ENCODE measurements around the gene PPM1L. TPM values are rescaled to one million over a fixed set of nuclear protein-coding genes. Genes with fewer than 3 reads are reported as not detected.

PPM1L gene
- total RNA-seq, 2 donors from 2014 or later: 7.6 to 13.7 TPM

DNA sequence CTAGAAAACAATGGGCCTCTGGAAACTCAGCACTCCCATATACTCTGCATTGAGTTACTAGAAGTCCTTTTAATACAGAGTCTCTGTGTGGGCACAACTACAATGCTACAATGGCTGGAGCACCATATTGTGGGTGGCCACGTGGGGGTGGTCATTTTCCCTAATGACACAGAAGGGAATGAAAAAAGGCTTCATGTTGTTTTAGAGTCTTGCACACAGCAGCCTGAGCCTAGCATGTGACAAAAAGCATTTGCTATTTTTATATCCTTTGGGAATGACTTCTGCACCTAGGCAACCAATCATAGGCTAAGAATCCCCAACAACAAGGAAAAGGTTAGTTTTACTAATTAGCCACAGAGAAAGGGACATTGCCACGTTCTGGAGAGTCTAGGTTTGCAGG is 120.6 kb downstream of the PPM1L start:
- H3K36me3 ChIP-seq (replicated peaks in 1 of 2; ENCODE audit: insufficient read depth in 1 of 2, low read depth in 2 of 2): no peaks in the 10 kb centered on the region
- H3K27me3 ChIP-seq: no peaks in the 10 kb centered on the region
- ATAC-seq (peak; percentile 35), DNase-seq (no peak)
- TF ChIP-seq, protein P1, sequence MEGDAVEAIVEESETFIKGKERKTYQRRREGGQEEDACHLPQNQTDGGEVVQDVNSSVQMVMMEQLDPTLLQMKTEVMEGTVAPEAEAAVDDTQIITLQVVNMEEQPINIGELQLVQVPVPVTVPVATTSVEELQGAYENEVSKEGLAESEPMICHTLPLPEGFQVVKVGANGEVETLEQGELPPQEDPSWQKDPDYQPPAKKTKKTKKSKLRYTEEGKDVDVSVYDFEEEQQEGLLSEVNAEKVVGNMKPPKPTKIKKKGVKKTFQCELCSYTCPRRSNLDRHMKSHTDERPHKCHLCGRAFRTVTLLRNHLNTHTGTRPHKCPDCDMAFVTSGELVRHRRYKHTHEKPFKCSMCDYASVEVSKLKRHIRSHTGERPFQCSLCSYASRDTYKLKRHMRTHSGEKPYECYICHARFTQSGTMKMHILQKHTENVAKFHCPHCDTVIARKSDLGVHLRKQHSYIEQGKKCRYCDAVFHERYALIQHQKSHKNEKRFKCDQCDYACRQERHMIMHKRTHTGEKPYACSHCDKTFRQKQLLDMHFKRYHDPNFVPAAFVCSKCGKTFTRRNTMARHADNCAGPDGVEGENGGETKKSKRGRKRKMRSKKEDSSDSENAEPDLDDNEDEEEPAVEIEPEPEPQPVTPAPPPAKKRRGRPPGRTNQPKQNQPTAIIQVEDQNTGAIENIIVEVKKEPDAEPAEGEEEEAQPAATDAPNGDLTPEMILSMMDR (IDR thresholded peaks at IDR 0.05): no peak
- 23% methylated on average over 2 of the region's 2 CpGs for WGBS, 2 donors
- no peak overlapping the region for H3K27ac ChIP-seq
- no peaks in the 10 kb centered on the region for H3K9me3 ChIP-seq
- no peak overlapping the region for H3K4me3 ChIP-seq
- H3K4me1 ChIP-seq: peaks cover 7% of the 10 kb centered on the region
- intact Hi-C loops (cut with DNase I): no loop called here

DNA sequence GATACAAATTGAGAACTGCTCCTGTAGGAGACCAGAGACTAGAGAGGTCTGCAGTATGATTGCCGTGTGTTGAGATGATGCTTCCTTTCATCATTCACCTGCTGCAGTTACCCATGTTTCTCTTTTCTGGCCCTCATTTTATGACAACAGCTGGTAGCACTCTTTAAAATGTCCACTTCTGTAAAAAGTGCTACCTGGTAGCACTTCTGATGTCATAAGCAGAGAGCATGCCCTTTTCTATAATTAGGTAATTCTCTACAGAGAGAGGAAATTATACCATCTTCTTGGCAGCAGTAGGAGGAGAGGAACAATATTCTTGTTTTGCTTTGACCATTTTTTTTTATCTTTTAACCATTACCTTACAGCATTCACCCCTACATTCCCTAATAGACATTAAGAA is 123.8 kb downstream of the PPM1L start:
- WGBS, 2 donors: 85 to 89% methylated on average over 1 of the region's 1 CpG
- no peak overlapping the region for H3K4me3 ChIP-seq
- no peaks in the 10 kb centered on the region for H3K9me3 ChIP-seq
- no peak for ATAC-seq
- intact Hi-C loops (cut with DNase I): no loop called here
- H3K27me3 ChIP-seq: no peaks in the 10 kb centered on the region
- peaks cover 7% of the 10 kb centered on the region for H3K4me1 ChIP-seq
- TF ChIP-seq, protein P1 (IDR thresholded peaks at IDR 0.05): no peak
- no peak for TF ChIP-seq POLR2A (IDR thresholded peaks at IDR 0.05)
- H3K27ac ChIP-seq: no peak overlapping the region
- H3K36me3 ChIP-seq (replicated peaks in 1 of 2; ENCODE audit: insufficient read depth in 1 of 2, low read depth in 2 of 2): no peaks in the 10 kb centered on the region
- no peak for DNase-seq

DNA sequence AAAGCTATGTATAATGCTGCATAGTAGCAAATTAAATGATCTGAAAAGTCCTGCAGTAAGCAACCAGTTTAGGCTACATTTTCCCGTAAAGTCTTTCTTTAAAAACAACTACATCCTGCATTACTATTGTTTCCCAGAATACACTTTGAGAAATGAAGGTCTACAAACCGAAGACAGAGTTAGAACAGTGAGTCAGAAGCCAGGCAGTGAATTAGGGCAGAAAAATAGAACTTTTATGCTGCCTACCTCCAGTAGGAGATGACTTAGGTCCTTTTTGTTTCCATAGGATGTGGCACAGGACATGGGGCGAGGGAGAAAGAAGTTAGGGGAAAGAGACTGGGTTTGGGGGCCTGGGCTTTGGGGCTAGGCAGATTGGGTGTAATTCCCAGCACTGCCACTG is 127.3 kb downstream of the PPM1L start:
- DNase-seq (no peak), ATAC-seq (no peak)
- Histone ChIP-seq H3K27me3 (no peaks in the 10 kb centered on the region), H3K27ac (no peak overlapping the region), H3K4me3 (no peak overlapping the region), H3K9me3 (no peaks in the 10 kb centered on the region), H3K4me1 (no peaks in the 10 kb centered on the region), H3K36me3 (replicated peaks in 1 of 2; ENCODE audit: insufficient read depth in 1 of 2, low read depth in 2 of 2) (no peaks in the 10 kb centered on the region)
- TF ChIP-seq, protein P1 (IDR thresholded peaks at IDR 0.05): no peak
- no peak for TF ChIP-seq POLR2A (IDR thresholded peaks at IDR 0.05)
- intact Hi-C loops (cut with DNase I): no loop called here
- WGBS, 2 donors: 85 to 87% methylated on average over 3 of the region's 3 CpGs

DNA sequence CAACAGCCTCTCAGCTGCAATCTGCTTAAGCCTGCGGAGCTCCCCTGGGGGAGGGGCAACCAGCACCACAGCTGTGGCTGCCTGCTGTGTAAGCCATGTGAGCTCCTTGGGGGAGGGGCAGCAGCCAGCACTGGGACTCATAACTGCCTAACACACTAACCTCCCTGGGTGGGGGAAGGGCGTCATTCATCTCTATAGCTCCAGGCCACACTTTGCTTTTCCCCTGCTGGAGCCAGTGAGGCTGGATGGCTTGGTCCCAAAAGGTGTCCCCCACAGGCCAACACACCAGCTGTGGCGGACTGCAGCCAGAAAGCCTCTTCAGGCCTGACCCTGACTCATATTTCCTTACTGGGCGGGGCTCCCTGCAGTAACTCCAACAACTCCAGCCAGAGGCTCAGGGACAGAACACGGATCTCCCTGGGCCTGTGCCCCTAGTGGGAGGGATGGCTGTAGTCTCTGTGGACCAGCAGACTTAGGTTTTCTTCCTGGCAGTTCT is 129.8 kb downstream of the PPM1L start:
- no peak overlapping the region for H3K27ac ChIP-seq
- no peak for ATAC-seq
- no peak overlapping the region for H3K4me3 ChIP-seq
- 81 to 88% methylated on average over 2 to 5 of the region's 5 CpGs for WGBS, 2 donors
- H3K27me3 ChIP-seq: no peaks in the 10 kb centered on the region
- H3K4me1 ChIP-seq: no peaks in the 10 kb centered on the region
- no peaks in the 10 kb centered on the region for H3K36me3 ChIP-seq (replicated peaks in 1 of 2; ENCODE audit: insufficient read depth in 1 of 2, low read depth in 2 of 2)
- TF ChIP-seq, protein P1 (IDR thresholded peaks at IDR 0.05): no peak
- no peak for TF ChIP-seq POLR2A (IDR thresholded peaks at IDR 0.05)
- peak; percentile 19 to 54 (median 34) for DNase-seq
- H3K9me3 ChIP-seq: no peaks in the 10 kb centered on the region
- intact Hi-C loops (cut with DNase I): no loop called here

DNA sequence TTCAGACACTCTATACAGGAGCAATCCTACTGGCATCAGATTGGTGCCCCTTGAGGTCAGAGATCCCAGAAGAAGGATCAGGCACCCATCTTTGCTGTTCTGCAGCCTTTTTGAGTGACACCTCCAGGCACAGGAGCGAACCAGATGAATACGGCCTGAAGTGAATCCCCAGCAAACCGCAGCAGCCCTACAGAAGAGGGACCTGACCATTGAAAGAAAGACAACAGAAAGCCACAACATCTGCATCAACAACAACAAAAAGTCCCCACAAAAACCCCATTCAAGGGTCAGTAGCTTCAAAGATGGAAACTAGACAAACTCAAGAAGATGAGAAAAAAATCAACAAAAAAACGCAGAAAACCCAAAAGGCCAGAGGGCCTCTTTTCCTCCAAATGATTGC is 130.4 kb downstream of the PPM1L start:
- ATAC-seq (no peak), DNase-seq (no peak)
- Histone ChIP-seq H3K36me3 (replicated peaks in 1 of 2; ENCODE audit: insufficient read depth in 1 of 2, low read depth in 2 of 2) (no peaks in the 10 kb centered on the region), H3K9me3 (no peaks in the 10 kb centered on the region), H3K4me1 (no peaks in the 10 kb centered on the region), H3K27ac (no peak overlapping the region), H3K4me3 (no peak overlapping the region), H3K27me3 (no peaks in the 10 kb centered on the region)
- intact Hi-C loops (cut with DNase I): no loop called here
- 79 to 95% methylated on average over 4 of the region's 4 CpGs for WGBS, 2 donors
- TF ChIP-seq POLR2A (IDR thresholded peaks at IDR 0.05): no peak
- TF ChIP-seq, protein P1 (IDR thresholded peaks at IDR 0.05): no peak
